COR-L47 (cell line): ENCODE measurements around the gene RPTOR.
"Not testable (repeated sequence)": the region's sequence is repeated elsewhere in the genome, so short reads cannot be mapped to it uniquely, and the experiment has no call there.

Experiments
- DNase-seq: peaks from one replicate; lab custom pipeline; 2025; lab: John Stamatoyannopoulos, UW

Gene RPTOR

DNA sequence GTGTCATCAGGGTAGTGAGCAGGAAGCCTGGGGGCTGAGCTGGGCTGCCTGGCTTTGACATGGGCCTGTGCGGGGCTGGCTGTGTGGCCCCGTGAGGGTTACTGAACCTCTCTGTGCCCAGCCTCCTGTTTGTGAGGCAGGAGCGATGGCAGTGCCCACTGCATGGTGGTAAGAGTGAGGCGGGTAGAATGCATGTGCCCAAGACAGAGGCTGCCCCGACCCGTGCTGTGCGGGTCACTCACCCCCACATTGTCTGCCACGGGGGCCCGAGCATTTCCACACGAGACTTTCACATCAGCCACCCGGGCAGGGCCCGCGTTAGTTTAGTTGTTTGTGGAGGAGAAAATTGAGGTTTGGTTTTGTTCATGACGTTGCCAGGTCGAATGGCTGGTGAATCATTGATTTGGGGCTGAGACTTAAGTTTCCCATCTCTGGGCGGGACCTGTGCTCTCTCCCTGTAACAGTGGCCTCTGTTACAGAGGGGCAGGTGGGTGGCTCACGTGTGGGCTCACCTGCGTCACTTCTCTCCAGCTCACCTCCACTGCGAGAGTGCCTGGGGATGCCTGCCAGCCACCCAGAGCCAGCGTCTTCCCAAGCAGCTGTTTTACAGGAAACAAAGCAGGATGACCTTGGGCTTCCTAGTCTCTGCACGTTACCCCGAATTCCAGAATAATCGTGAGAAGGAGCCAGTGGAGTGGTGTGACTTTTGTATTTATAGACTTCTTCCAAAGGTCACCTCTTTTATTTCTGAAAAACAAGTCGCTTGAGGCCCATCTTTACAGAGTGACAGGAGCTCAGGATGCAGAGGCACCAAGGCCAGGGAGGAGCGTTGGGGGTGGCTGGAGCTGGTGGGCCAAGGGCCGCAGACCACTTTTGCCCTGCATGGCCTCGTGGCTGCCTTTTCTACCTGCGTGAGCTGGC lies 150.6 kb downstream of the RPTOR start:
- DNase-seq: no peak

DNA sequence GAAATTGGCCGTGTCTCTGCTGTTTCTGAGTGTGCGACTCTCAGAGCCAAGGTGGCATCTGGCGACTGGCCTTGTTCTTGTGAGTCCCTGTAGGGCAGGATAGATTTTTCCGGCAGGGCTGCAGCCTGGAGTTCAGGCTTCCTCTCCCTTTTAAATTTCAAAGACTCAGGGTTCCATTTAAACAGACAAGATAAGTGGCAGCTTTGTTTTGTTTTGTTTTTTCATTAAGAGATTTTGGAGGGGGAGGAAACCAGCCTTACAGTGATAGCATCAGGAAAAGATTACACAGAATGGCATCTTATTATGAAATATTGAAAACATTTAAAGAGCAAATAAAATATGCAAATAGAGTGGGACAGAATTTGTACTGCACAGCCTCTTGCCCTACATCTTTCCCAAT lies 151.3 kb downstream of the RPTOR start:
- DNase-seq: no peak

- DNase-seq: no peak
Measured at GRCh38 chr17:80696456-80696855, 151.8 kb downstream of the RPTOR start.

DNA sequence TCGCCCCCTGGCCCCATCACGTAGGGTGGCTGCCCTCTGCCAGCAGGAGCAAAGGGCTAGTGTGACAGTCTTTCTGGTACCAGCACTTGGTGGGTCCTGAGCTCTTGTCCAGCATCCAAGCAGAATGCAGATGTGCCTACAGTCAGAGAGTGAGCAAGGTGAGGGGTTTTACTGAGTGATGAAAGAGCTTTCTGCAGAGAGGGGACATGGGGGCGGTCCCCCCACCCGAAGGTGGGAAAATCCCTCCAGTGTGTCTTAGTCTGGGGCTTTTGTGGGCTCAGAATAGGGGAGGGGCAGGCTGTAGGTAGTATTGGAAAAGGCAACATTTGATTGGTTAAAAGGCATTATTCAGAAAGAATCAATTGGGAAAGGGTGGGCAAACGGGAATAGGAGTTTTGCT lies 152.3 kb downstream of the RPTOR start:
- DNase-seq: no peak

DNA sequence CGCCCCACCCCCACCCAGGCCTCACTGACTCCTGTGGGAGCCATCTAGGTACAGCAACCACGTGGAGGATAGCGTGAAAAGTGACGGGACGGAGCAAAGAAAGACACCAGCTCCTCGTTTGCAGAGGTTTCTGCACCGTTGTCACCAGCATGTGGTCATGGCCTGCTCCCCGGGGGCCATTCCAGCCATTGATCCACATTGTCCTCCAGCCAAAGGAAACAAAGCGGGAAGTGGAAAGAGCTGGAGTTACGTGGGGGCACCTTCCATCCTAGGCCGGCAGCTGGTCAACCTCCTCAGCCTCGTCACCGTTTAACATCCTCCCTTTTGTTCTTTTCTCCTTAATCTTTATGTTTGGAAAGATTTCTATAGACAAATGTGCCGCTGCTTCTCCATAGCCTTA lies 153.7 kb downstream of the RPTOR start:
- DNase-seq: no peak

DNA sequence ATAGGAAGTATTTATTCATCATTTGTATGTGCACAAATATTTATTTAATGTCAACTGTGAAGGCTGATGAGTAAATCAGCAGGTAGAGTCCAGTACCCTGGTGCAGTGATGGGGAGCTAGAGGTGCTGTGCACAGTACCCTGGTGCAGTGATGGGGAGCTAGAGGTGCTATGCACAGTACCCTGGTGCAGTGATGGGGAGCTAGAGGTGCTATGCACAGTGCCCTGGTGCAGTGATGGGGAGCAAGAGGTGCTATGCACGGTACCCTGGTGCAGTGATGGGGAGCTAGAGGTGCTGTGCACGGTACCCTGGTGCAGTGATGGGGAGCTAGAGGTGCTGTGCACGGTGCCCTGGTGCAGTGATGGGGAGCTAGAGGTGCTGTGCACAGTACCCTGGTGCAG lies 154.6 kb downstream of the RPTOR start:
- DNase-seq: not testable (repeated sequence)

DNA sequence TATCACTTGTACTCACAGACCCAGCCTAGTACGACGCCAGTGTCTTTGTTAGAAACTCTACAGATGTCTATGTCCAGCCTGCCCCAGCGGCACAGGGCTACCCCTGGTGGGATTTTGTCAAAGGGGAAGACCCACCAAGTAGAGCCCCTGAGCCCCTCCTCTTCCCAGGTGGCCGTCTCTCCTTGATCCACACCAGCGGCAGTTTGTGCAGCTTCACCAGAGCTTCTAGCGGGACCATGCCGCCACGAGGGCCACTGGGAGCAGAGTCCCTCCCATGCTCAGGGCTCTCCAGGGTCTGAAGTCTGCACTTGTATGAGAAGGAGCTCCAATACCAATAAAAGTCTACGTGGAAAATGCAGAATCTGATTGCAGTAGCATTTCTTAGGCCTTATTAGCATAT lies 157.1 kb downstream of the RPTOR start:
- no peak for DNase-seq

DNA sequence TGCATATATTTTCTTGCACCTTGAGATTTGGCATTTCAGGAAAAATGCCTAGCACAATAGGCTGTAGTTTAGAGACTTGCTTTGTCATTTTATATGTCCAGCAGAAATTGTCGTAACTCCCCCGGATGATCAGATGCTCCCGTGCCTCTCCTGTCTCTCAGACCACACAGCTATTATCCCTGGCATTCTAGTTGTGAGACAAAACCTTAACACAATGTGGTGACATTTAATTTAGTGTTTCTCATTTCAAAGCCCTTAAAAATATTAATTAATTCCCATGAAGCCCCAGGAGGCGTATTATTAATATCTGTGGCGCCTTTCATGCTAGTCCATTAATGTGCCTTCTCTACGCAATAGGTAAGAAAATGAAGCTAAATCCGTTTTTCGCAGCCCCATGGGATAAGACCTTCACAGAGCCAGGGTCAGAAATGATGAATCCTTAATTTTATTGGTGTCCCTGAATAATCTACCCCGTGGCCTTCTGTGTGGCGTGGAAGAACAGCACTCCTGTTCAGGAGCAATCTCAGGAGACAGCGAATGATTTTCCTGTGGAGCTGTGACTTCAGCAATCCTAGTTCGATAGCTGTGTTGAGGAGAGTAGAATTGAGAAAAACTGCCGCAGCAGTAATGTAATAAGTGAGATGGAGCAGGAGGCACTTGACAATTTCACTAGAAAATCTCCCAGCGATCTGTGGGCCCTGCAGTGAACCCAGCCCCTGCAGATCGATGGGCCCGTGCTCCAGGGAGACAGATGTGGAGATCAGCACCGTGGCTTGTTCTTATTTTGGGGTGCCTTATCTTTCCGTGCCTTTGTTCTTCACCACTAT lies 157.9 kb downstream of the RPTOR start:
- no peak for DNase-seq

DNA sequence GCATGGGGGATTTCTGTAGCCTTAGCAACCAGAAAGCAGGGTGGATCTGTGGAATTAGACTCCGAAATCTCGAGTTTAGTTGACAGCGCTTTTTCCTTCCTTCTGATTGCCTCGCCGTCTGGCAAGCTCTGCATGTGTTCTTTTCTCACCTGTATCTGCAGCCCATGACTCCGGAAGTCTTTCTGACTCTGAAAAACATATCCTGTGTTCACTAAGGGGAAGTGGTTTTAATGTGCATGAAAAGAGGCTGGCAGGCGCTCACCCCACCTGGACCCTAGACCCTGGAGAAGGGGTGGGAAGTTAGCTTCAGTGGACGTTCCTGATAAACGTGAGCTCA lies 158.5 kb downstream of the RPTOR start:
- DNase-seq: no peak

DNA sequence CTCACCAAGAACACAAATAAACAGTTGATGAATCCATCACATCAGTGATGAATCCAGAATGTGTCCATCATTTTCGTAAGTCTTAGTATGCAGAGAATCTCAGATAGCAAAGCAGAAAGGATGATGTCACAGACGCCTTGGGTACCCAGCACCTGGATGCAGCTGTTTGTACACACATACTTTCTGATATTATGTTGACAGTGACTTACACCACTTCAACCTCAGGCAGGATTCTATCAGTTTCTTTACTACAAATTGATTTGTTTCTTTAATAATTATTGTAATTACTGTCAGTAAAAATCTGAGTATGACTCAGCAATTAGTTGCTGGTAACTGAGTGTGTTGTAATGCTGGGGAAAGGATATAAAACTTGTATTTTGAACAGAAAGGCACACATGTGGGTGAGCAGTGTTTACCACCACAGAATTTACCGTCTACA lies 159.8 kb downstream of the RPTOR start:
- no peak for DNase-seq

DNA sequence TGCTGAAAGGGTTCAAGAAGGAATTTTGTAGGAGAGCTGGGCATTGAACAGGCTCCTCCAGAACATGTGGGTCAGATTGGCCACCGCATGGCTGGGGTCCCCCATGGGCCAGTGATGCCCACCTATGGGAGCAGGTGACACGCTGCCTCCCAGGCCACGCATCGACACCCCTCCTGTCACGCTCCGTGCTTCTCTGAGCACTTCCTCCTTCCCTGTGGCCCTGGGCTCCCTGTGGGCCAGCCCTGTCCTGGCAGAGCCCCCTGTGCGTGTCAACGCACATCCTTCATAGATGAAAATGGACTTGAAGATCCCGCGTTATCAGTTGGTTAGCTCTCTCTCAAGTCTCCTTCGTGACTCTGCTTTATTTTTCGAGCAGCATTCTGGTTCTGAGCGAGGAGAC lies 160.3 kb downstream of the RPTOR start:
- no peak for DNase-seq

GRCh38 chr17:80705988-80706387 lies 161.3 kb downstream of the RPTOR start:
- DNase-seq: no peak

- DNase-seq: peak; percentile 17
Measured at GRCh38 chr17:80706463-80706867, 161.8 kb downstream of the RPTOR start.

- no peak for DNase-seq
Measured at GRCh38 chr17:80708480-80708879, 163.8 kb downstream of the RPTOR start.

- no peak for DNase-seq
Measured at GRCh38 chr17:80709090-80709695, 164.6 kb downstream of the RPTOR start.

DNA sequence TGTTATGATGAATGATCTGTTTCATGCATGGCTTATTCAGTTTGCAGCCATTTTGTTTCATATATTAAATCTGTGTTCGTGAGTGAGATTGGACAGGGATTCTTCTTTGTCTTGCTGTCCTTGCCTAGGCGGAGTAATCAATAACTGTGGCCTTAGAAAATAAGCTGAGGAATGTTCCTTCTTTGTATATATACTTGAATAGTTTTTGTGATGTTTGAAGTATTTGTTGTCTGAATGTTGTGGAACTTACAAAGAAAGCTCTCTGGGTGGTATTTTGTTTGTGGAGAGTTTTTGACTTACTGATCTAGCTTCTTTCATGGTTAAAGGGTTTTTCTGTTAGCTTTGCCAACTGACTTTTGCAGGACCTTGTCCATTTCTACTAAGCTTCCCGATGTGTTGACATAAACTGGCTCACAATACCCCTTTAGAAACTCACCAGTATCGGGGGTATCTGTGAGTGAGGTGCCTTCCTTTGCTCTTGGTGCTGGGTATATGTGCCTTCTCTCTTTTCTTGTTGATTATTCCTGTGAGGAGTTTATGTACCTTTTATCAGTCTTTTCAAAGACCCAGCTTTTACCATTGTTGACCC lies 166.2 kb downstream of the RPTOR start:
- DNase-seq: no peak

DNA sequence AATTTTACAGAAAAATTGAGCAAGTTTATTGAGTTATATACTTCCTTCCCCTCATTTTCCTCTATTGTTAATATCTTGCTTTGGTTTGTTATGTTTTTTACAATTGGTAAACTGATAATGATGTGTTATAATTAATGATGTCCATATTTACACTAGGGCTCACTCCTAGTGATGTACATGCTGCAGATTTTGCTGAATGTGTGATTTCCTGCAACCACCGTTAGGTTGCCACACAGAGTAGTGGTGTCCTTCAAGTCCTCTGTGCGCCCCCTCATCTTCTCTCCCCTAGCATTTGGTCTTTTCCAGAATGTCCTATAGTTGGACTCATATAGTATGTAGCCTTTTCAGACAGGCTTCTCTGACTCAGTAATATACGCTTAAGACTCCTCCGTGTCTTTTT lies 167.5 kb downstream of the RPTOR start:
- no peak for DNase-seq

DNA sequence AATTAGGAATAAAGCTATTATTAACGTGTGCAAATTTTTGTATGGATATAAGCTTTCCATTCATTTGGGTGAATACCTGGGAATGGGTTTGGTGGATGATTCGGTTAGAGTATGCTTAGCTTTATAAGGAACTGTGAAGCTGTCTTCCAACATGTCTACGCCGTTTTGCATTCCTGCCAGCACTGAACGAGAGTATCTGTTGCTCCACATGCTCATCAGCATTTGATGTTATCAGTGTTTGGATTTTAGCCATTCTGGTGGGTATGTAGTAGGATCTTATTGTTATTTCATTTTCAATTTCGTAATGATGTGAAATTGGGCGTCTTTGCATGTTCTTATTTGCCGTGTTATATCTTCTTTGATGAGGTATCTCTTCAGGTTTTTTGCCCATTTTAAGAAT lies 168.0 kb downstream of the RPTOR start:
- no peak for DNase-seq

- no peak for DNase-seq
Measured at GRCh38 chr17:80716986-80717719, 172.5 kb downstream of the RPTOR start.

DNA sequence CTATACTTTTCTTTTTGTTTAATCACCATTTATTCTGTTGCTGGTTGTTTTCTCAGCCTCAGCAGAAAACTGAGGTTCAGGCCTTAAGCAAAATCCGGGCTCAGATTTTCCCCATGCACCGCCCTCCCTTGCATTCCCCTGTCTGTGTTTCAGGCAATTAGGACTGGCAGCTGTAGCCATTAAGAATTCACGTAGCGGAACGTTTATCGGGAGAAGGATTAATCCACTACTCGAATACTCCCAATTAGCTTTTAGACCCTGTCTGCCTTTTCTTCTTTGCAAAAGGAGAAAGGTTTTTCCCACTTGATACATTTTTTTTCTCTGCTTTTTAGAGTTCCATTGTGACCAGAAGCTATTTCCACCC lies 173.1 kb downstream of the RPTOR start:
- DNase-seq: no peak

DNA sequence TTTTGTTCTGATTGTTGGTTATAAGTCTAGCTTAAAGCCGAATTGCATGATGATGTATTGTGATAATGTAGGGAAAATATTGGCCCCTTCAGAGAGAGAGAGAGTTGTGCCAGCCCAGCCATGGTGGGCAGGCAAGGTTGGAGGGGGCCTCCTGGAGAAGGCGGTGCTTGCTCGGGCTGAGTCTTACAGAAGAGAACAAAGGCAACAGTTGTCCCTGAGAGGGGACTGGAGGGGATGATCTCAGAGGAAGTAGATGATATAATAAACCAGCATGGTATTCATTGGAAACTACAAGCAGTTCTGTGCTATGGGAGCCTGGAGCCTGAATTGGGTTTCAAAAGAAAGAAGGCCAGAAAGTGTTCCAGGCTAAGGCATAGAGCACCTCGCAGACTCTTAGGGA lies 173.8 kb downstream of the RPTOR start:
- no peak for DNase-seq

DNA sequence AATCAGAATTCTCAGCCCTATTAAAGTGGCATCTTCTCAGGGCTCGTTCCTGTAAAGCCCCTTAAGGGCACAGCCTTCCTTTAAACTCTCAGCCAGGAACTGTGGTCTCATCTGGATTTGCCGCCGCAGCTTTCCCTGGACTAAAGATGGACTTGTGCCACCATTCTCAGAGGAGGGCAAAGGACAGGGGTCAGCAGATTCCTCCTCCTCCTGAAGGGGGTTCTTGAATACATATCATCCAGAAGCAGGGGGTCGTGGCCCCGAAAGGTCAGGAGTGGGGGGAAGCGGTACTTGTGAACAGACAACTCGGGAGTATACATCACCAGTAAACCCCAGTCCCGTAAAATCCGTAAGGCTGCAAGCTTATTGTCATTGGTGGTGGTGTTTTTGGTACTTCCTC lies 174.8 kb downstream of the RPTOR start:
- DNase-seq: no peak
